Nephron (organoid): ENCODE results near the gene CYB5B.

Source experiments
- H3K27ac Mint-ChIP-seq, 3 experiments: 2 replicates each; pipeline ENCODE4 v1.8.0; 2020; ENCODE audit warnings: mixed read lengths in 3 of 3, mild to moderate bottlenecking in 2 of 3, moderate library complexity in 1 of 3
- H3K27me3 Mint-ChIP-seq: 2 replicates; pipeline ENCODE4 v1.8.0; 2021; ENCODE audit warnings: low read depth, mild to moderate bottlenecking, moderate library complexity, mixed read lengths
- H3K36me3 Mint-ChIP-seq: 2 replicates; pipeline ENCODE4 v1.8.0; 2020; ENCODE audit warnings: low read depth, mixed read lengths
- H3K4me1 Mint-ChIP-seq: 2 replicates; pipeline ENCODE4 v1.8.0; 2020; ENCODE audit warnings: mixed read lengths
- H3K4me3 Mint-ChIP-seq, 3 experiments: 2 replicates each; pipeline ENCODE4 v1.8.0; 2020; ENCODE audit warnings: mild to moderate bottlenecking in 3 of 3, mixed read lengths in 3 of 3, moderate library complexity in 2 of 3
- H3K9me3 Mint-ChIP-seq: 2 replicates; pipeline ENCODE4 v1.8.0; 2020; ENCODE audit warnings: mixed read lengths
- CTCF ChIP-seq, 3 experiments: fragments of 200-600 bp; sonication (generic); IDR thresholded peaks; one replicate each; pipeline ENCODE4 v1.5.0; 2021; ENCODE audit warnings: antibody characterized with exemption in 3 of 3; ENCODE audit not compliant: unreplicated experiment in 3 of 3

Gene CYB5B

GRCh38 chr16:69463876-69464275, 39.5 kb downstream of the CYB5B start:
- no peak overlapping the region for H3K4me3 Mint-ChIP-seq
- H3K27ac Mint-ChIP-seq, result peak overlapping the region in 1 of 3 experiments; percentile 88

GRCh38 chr16:69465083-69465721, 40.8 kb downstream of the CYB5B start:
- Mint-ChIP-seq H3K4me3 (no peak overlapping the region), H3K27me3 (no peaks in the 10 kb centered on the region), H3K36me3 (peaks cover 26% of the 10 kb centered on the region), H3K4me1 (peaks cover 15% of the 10 kb centered on the region), H3K27ac (peak overlapping the region; percentile 49 to 88 (median 63)), H3K9me3 (no peaks in the 10 kb centered on the region)
- no peak for TF ChIP-seq CTCF (IDR thresholded peaks at IDR 0.05; ENCODE audit: unreplicated experiment in 3 of 3)

More at GRCh38 chr16:69463876-69464275, 39.5 kb downstream of the CYB5B start:
- no peak for TF ChIP-seq CTCF (IDR thresholded peaks at IDR 0.05; ENCODE audit: unreplicated experiment in 3 of 3)
- Mint-ChIP-seq H3K9me3 (no peaks in the 10 kb centered on the region), H3K27me3 (no peaks in the 10 kb centered on the region), H3K36me3 (peaks cover 30% of the 10 kb centered on the region), H3K4me1 (peaks cover 15% of the 10 kb centered on the region)

GRCh38 chr16:69465881-69466280, 41.5 kb downstream of the CYB5B start:
- no peak overlapping the region for H3K4me3 Mint-ChIP-seq
- TF ChIP-seq CTCF (IDR thresholded peaks at IDR 0.05; ENCODE audit: unreplicated experiment in 3 of 3), result no peak
- peaks cover 15% of the 10 kb centered on the region for H3K4me1 Mint-ChIP-seq
- H3K27me3 Mint-ChIP-seq, result no peaks in the 10 kb centered on the region
- H3K9me3 Mint-ChIP-seq, result no peaks in the 10 kb centered on the region
- peaks cover 22% of the 10 kb centered on the region for H3K36me3 Mint-ChIP-seq
- peak overlapping the region; percentile 49 to 88 (median 63) for H3K27ac Mint-ChIP-seq

GRCh38 chr16:69466547-69466946, 42.1 kb downstream of the CYB5B start:
- no peaks in the 10 kb centered on the region for H3K27me3 Mint-ChIP-seq
- peak overlapping the region in 1 of 3 experiments; percentile 88 for H3K27ac Mint-ChIP-seq
- H3K9me3 Mint-ChIP-seq, result no peaks in the 10 kb centered on the region
- H3K36me3 Mint-ChIP-seq, result peaks cover 21% of the 10 kb centered on the region
- H3K4me1 Mint-ChIP-seq, result peaks cover 15% of the 10 kb centered on the region
- H3K4me3 Mint-ChIP-seq, result no peak overlapping the region
- no peak for TF ChIP-seq CTCF (IDR thresholded peaks at IDR 0.05; ENCODE audit: unreplicated experiment in 3 of 3)

GRCh38 chr16:69467080-69467479, 42.7 kb downstream of the CYB5B start:
- no peaks in the 10 kb centered on the region for H3K27me3 Mint-ChIP-seq
- H3K9me3 Mint-ChIP-seq, result no peaks in the 10 kb centered on the region
- H3K4me1 Mint-ChIP-seq, result peaks cover 15% of the 10 kb centered on the region
- peaks cover 21% of the 10 kb centered on the region for H3K36me3 Mint-ChIP-seq
- no peak overlapping the region for H3K27ac Mint-ChIP-seq
- no peak for TF ChIP-seq CTCF (IDR thresholded peaks at IDR 0.05; ENCODE audit: unreplicated experiment in 3 of 3)
- no peak overlapping the region for H3K4me3 Mint-ChIP-seq
